Endothelial cell (in vitro differentiated cells): ENCODE measurements around the gene POLR1E. TPM values are rescaled to one million over a fixed set of nuclear protein-coding genes. Genes with fewer than 3 reads are reported as not detected.

Experiments
- DNase-seq: peaks from one replicate; pipeline ENCODE4 v3.0.0; 2021; ENCODE audit warnings: low spot score
- H3K27ac Mint-ChIP-seq: one replicate; pipeline ENCODE4 v1.8.0; 2021; ENCODE audit warnings: mixed read lengths, inconsistent platforms; ENCODE audit not compliant: unreplicated experiment
- H3K27me3 Mint-ChIP-seq: one replicate; pipeline ENCODE4 v1.8.0; 2021; ENCODE audit warnings: mild to moderate bottlenecking, moderate library complexity, mixed read lengths, inconsistent platforms; ENCODE audit not compliant: unreplicated experiment
- H3K36me3 Mint-ChIP-seq: one replicate; pipeline ENCODE4 v1.8.0; 2021; ENCODE audit warnings: mild to moderate bottlenecking, low read depth, mixed read lengths, inconsistent platforms; ENCODE audit not compliant: unreplicated experiment
- H3K4me1 Mint-ChIP-seq: one replicate; pipeline ENCODE4 v1.8.0; 2021; ENCODE audit warnings: mild to moderate bottlenecking, mixed read lengths, inconsistent platforms; ENCODE audit not compliant: unreplicated experiment
- H3K4me3 Mint-ChIP-seq: one replicate; pipeline ENCODE4 v1.8.0; 2021; ENCODE audit warnings: mild to moderate bottlenecking, mixed read lengths, inconsistent platforms; ENCODE audit not compliant: unreplicated experiment
- H3K9me3 Mint-ChIP-seq: one replicate; pipeline ENCODE4 v1.8.0; 2021; ENCODE audit warnings: mixed read lengths, inconsistent platforms; ENCODE audit not compliant: unreplicated experiment
- CTCF ChIP-seq: fragments of 200-600 bp; sonication (generic); IDR thresholded peaks from one replicate; pipeline ENCODE4 v1.5.0; 2021; ENCODE audit warnings: antibody characterized with exemption; ENCODE audit not compliant: unreplicated experiment
- long read RNA-seq: library from polyadenylated mRNA; unstranded; transcript quantifications from one replicate; pipeline ENCODE4 v2.0.0, GENCODE V29; 2020; ENCODE audit not compliant: unreplicated experiment
- total RNA-seq: library from RNA; stranded (reverse); fragmentation: NEBNext Ultra II Directional; extraction: Animal tissue kit (Norgen Biotek cat#: 25700); gene quantifications from one replicate; pipeline ENCODE4 v1.2.1, GENCODE V29; 2021; ENCODE audit not compliant: unreplicated experiment

The POLR1E gene
- 16.9 TPM for total RNA-seq
- long read RNA-seq, transcript POLR1E-202 (12 exons, 1,868 nt): major isoform, 11 of 13 reads
- long read RNA-seq, partial matches to known transcripts: 0 of 13 reads
- long read RNA-seq, other reads (novel, unspliced or antisense): 2 of 13 reads

GRCh38 chr9:37485389-37486255 is at the start of gene POLR1E:
POLR1E (plus strand) TSS chr9:37485948; CDS start chr9:37486048, 100 bp downstream.
- no peak within 1 kb of the TSS for H3K27ac Mint-ChIP-seq
- peak within 1 kb of the TSS; percentile 93 for H3K4me3 Mint-ChIP-seq
- no peak for TF ChIP-seq CTCF
- no peaks in the 10 kb centered on the region for H3K9me3 Mint-ChIP-seq
- peak; percentile 88 for DNase-seq
- H3K27me3 Mint-ChIP-seq: peaks cover 8% of the 10 kb centered on the region
- peaks cover 10% of the 10 kb centered on the region for H3K36me3 Mint-ChIP-seq
- peaks cover 15% of the 10 kb centered on the region for H3K4me1 Mint-ChIP-seq

- Mint-ChIP-seq H3K27ac (no peak overlapping the region), H3K4me1 (no peaks in the 10 kb centered on the region), H3K36me3 (peaks cover 21% of the 10 kb centered on the region), H3K27me3 (peaks cover 2% of the 10 kb centered on the region), H3K9me3 (no peaks in the 10 kb centered on the region), H3K4me3 (no peak overlapping the region)
- no peak for DNase-seq
- no peak for TF ChIP-seq CTCF
Measured at GRCh38 chr9:37436540-37436939, 49.2 kb upstream of the POLR1E start.

- Mint-ChIP-seq H3K36me3 (peaks cover 26% of the 10 kb centered on the region), H3K9me3 (no peaks in the 10 kb centered on the region), H3K4me3 (no peak overlapping the region), H3K27me3 (peaks cover 2% of the 10 kb centered on the region), H3K27ac (no peak overlapping the region), H3K4me1 (no peaks in the 10 kb centered on the region)
- no peak for DNase-seq
- TF ChIP-seq CTCF: no peak
Measured at GRCh38 chr9:37437010-37437409, 48.7 kb upstream of the POLR1E start.

GRCh38 chr9:37437621-37438020 is 48.1 kb upstream of the POLR1E start:
- Mint-ChIP-seq H3K27ac (no peak overlapping the region), H3K9me3 (no peaks in the 10 kb centered on the region), H3K27me3 (peaks cover 2% of the 10 kb centered on the region), H3K4me3 (no peak overlapping the region), H3K4me1 (no peaks in the 10 kb centered on the region), H3K36me3 (peaks cover 31% of the 10 kb centered on the region)
- TF ChIP-seq CTCF: no peak
- DNase-seq: no peak

- Mint-ChIP-seq H3K36me3 (peaks cover 28% of the 10 kb centered on the region), H3K27me3 (no peaks in the 10 kb centered on the region), H3K9me3 (no peaks in the 10 kb centered on the region), H3K4me3 (no peak overlapping the region), H3K27ac (no peak overlapping the region), H3K4me1 (no peaks in the 10 kb centered on the region)
- DNase-seq: no peak
- TF ChIP-seq CTCF: no peak
Measured at GRCh38 chr9:37438359-37438758, 47.4 kb upstream of the POLR1E start.
